ENCODE measurements around the gene UST. TPM values are rescaled to one million over a fixed set of nuclear protein-coding genes. Genes with fewer than 3 reads are reported as not detected.
"Not testable (repeated sequence)": the region's sequence is repeated elsewhere in the genome, so short reads cannot be mapped to it uniquely, and the experiment has no call there.

Gene UST
- total RNA-seq, 1 experiment from 2014 or later, result 3.9 TPM

GRCh38 chr6:148915810-148916209, 169.0 kb downstream of the UST start:
- Histone ChIP-seq H3K79me2 (ENCODE audit: low read length) (no peaks in the 10 kb centered on the region), H3K36me3 (ENCODE audit: low read depth, low read length) (no peaks in the 10 kb centered on the region), H2AFZ (ENCODE audit: low read length) (no peak overlapping the region), H3F3A (ENCODE audit: low read length, unreplicated experiment) (no peaks in the 10 kb centered on the region), H3K4me2 (ENCODE audit: low read length) (no peak overlapping the region), H3K27ac (ENCODE audit: low read length) (no peak overlapping the region), H4K20me1 (ENCODE audit: low read length) (no peaks in the 10 kb centered on the region), H3K27me3 (ENCODE audit: low read length) (no peaks in the 10 kb centered on the region), H3K4me3 (ENCODE audit: low read length) (no peak overlapping the region), H3K9ac (ENCODE audit: low read length) (no peak overlapping the region), H3K9me3 (ENCODE audit: low read length) (no peaks in the 10 kb centered on the region), H3K9me2 (replicated peaks; ENCODE audit: low read length) (no peaks in the 10 kb centered on the region), H3K4me1 (ENCODE audit: insufficient read depth, low read length) (peaks cover 7% of the 10 kb centered on the region)
- peak; percentile 7 for DNase-seq
- ChIA-PET CTCF (no interaction called here), POLR2A (ENCODE audit: unreplicated experiment) (no interaction called here)
- BruUV-seq (replicated peaks), result no TSS peak
- TF ChIP-seq CTCF (conservative IDR thresholded peaks at IDR 0.05; ENCODE audit: low read depth, low read length) (no peak), EZH2 (IDR thresholded peaks at IDR 0.05; ENCODE audit: low read length, unreplicated experiment) (no peak), EZH2phosphoT487 (IDR thresholded peaks at IDR 0.05; ENCODE audit: borderline replicate concordance, low read length) (no peak)
- peak; percentile 38 for ATAC-seq
- intact Hi-C loops (cut with micrococcal nuclease), result no loop called here

DNA sequence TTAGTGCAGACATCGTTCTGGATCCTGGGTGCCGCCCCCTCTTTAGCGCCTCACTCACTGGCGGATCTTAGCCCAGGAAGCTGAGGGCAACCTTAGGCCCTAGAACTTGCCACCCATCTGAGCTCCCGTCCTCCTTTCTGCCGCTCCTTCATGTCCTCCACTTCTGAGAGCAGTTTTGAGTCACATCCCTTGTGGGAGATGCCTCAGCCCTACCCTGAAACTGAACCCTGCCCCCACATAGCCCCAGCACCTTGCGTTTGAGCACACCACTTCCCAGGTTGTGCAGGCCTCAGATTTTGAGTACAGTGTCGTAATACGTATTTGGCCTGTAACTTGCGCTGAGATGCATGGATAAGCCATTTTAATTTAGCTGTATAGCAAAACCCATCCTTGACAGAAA, 169.7 kb downstream of the UST start:
- H3K36me3 ChIP-seq (ENCODE audit: low read depth, low read length); H3K9ac ChIP-seq (ENCODE audit: low read length); H3K27ac ChIP-seq (ENCODE audit: low read length); H3K4me3 ChIP-seq (ENCODE audit: low read length); intact Hi-C loops (cut with micrococcal nuclease); CTCF ChIA-PET; H3K9me2 ChIP-seq (replicated peaks; ENCODE audit: low read length); DNase-seq; H3K9me3 ChIP-seq (ENCODE audit: low read length); H3K4me2 ChIP-seq (ENCODE audit: low read length); H3F3A ChIP-seq (ENCODE audit: low read length, unreplicated experiment); H3K4me1 ChIP-seq (ENCODE audit: insufficient read depth, low read length); H4K20me1 ChIP-seq (ENCODE audit: low read length); H3K79me2 ChIP-seq (ENCODE audit: low read length); H2AFZ ChIP-seq (ENCODE audit: low read length); ATAC-seq; BruUV-seq (replicated peaks); POLR2A ChIA-PET (ENCODE audit: unreplicated experiment); H3K27me3 ChIP-seq (ENCODE audit: low read length): not testable (repeated sequence)

DNA sequence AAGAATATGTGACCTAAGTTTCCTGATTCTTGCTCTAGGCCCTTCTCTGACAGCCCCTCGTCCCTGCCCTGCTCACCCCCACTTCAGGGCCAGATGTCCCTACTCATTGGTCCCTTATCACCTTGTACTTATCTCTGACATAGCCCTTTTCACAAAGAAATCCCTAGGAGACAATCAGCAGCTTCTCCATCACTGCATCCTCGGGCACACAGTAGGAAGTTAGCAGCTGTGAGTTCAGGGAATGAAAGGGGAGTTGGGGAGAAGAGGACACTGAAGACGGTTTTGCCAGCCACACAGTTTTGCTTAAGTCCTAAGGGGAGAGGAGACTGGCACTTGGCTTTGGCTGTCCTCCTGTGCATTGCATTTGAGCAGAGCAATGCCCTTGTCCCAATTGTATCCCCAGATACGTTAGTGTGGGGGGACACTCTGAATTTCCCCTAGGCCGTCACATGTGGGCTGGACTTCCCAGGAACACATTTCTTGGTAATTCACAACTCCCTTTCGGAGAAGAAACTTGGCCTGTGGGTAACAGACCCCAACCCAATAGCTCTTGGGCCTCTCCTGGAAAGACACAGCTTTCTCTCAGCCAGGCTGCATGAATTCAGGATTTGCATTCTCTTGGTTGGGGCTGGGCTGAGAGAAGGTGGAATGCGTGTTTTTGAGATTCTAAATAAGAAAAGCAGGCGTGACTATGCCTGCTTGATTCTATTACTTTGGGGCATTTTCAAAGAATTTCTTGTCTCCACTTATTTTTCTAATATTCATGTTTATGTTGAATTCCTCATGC, 177.6 kb downstream of the UST start:
- ATAC-seq, result no peak
- POLR2A ChIA-PET (ENCODE audit: unreplicated experiment), result no interaction called here
- no peak overlapping the region for H3K27ac ChIP-seq (ENCODE audit: low read length)

More for the DNA sequence above, 177.6 kb downstream of the UST start:
- Histone ChIP-seq H3F3A (ENCODE audit: low read length, unreplicated experiment) (no peaks in the 10 kb centered on the region), H3K4me3 (ENCODE audit: low read length) (no peak overlapping the region), H3K4me1 (ENCODE audit: insufficient read depth, low read length) (no peaks in the 10 kb centered on the region), H2AFZ (ENCODE audit: low read length) (no peak overlapping the region), H3K9me2 (replicated peaks; ENCODE audit: low read length) (no peaks in the 10 kb centered on the region), H4K20me1 (ENCODE audit: low read length) (no peaks in the 10 kb centered on the region), H3K9ac (ENCODE audit: low read length) (no peak overlapping the region), H3K4me2 (ENCODE audit: low read length) (no peak overlapping the region), H3K79me2 (ENCODE audit: low read length) (no peaks in the 10 kb centered on the region), H3K36me3 (ENCODE audit: low read depth, low read length) (no peaks in the 10 kb centered on the region), H3K9me3 (ENCODE audit: low read length) (no peaks in the 10 kb centered on the region), H3K27me3 (ENCODE audit: low read length) (no peaks in the 10 kb centered on the region)
- intact Hi-C loops (cut with micrococcal nuclease), result no loop called here
- TF ChIP-seq CTCF (conservative IDR thresholded peaks at IDR 0.05; ENCODE audit: low read depth, low read length), result no peak
- TF ChIP-seq EZH2 (IDR thresholded peaks at IDR 0.05; ENCODE audit: low read length, unreplicated experiment), result no peak
- no peak for TF ChIP-seq EZH2phosphoT487 (IDR thresholded peaks at IDR 0.05; ENCODE audit: borderline replicate concordance, low read length)
- no peak for DNase-seq
- BruUV-seq (replicated peaks), result no TSS peak
- CTCF ChIA-PET, result no interaction called here
